ENCODE data around the gene RGS7. TPM values are rescaled to one million over a fixed set of nuclear protein-coding genes. Genes with fewer than 3 reads are reported as not detected.

RGS7 gene
- total and polyA plus RNA-seq, 10 donors, result 0.09 to 1.8 (median 0.72) TPM; not detected in 1

DNA sequence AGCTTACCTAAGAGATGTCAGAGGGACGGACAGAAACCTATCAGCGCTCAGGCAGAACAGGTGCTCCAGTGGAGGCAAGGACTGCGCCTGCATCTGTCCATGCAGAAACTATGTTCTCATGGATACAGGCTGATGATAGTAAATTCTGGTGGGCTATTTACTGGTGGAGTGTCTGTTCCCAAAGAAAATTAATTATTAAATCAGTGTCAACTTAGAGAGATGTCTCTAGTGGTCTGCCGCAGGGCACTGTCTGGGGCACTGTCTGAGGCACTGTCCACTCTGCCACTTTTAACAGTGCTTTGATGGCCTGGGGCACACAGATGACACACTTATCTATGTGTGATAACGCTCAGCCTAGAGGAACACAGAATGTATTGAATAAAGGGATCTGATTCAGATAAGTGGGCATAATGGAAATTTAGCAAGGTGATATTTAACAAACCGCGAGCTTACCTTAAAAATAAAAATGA lies 148.1 kb downstream of the RGS7 start:
- WGBS, 5 donors, result 87 to 91% (median 90%) methylated on average over 7 of the region's 7 CpGs
- Histone ChIP-seq H3K36me3 (no peaks in the 10 kb centered on the region), H3K27me3 (replicated peaks in 1 of 7) (no peaks in the 10 kb centered on the region), H3K27ac (no peak overlapping the region), H3K4me1 (no peaks in the 10 kb centered on the region), H3K9me3 (no peaks in the 10 kb centered on the region), H3K4me3 (no peak overlapping the region)
- no peak for DNase-seq
- TF ChIP-seq POLR2A (IDR thresholded peaks at IDR 0.05) (no peak), POLR2AphosphoS5 (IDR thresholded peaks at IDR 0.05) (no peak)
- TF ChIP-seq, protein P1, sequence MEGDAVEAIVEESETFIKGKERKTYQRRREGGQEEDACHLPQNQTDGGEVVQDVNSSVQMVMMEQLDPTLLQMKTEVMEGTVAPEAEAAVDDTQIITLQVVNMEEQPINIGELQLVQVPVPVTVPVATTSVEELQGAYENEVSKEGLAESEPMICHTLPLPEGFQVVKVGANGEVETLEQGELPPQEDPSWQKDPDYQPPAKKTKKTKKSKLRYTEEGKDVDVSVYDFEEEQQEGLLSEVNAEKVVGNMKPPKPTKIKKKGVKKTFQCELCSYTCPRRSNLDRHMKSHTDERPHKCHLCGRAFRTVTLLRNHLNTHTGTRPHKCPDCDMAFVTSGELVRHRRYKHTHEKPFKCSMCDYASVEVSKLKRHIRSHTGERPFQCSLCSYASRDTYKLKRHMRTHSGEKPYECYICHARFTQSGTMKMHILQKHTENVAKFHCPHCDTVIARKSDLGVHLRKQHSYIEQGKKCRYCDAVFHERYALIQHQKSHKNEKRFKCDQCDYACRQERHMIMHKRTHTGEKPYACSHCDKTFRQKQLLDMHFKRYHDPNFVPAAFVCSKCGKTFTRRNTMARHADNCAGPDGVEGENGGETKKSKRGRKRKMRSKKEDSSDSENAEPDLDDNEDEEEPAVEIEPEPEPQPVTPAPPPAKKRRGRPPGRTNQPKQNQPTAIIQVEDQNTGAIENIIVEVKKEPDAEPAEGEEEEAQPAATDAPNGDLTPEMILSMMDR (IDR thresholded peaks at IDR 0.05 in 8 of 11, conservative IDR thresholded peaks at IDR 0.05 in 3 of 11), result no peak
- intact Hi-C loops (cut with DNase I; ENCODE audit: low total_unique reads), result no loop called here

DNA sequence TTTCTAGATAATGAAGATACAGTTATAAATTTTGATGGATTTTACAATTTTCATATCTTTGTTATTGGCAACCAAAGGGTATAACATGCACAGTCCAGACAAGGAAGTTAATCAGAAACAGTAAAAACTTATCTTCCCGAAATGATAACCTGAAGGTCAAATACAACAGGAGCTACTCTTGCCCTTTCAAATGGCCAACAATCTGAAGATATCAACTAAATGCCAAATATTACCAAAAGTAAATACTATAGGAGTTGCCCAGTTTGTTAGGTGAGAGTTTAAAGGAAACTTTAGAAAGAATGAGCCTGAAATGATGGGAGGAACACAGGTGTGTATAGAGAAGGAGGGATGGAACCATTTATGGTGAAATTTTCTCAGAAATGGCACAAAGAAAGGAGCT lies 153.2 kb downstream of the RGS7 start:
- Histone ChIP-seq H3K27me3 (replicated peaks in 1 of 7) (no peaks in the 10 kb centered on the region), H3K27ac (no peak overlapping the region), H3K4me1 (no peaks in the 10 kb centered on the region), H3K4me3 (no peak overlapping the region), H3K9me3 (peaks cover 0 to 9% (median 0%) of the 10 kb centered on the region in 8 donors), H3K36me3 (no peaks in the 10 kb centered on the region)
- TF ChIP-seq POLR2AphosphoS5 (IDR thresholded peaks at IDR 0.05) (no peak), POLR2A (IDR thresholded peaks at IDR 0.05) (no peak)
- TF ChIP-seq, protein P1 (IDR thresholded peaks at IDR 0.05 in 8 of 11, conservative IDR thresholded peaks at IDR 0.05 in 3 of 11), result no peak
- intact Hi-C loops (cut with DNase I; ENCODE audit: low total_unique reads), result no loop called here
- 51 to 74% (median 71%) methylated on average over 1 of the region's 1 CpG for WGBS, 5 donors
- DNase-seq, result no peak

DNA sequence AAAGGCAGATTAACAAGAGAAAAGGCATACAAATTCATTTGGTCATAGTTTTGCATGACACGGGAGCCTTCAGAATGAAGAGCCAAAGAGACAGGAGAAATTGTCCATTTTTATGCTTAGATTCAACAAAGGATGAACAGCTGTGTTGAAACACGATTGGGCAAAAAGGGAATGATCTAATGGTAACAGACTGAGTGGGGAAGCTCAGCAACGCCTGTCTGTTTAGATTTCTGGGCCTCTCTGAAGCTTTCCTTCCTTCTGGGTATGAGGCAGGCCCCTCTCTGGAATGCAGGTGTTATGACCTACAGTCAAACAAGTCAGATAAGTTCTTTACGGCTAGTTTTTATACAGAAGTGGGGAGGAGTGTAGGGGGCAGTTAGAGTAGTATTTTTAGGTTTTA lies 154.6 kb downstream of the RGS7 start:
- Histone ChIP-seq H3K4me3 (no peak overlapping the region), H3K4me1 (no peaks in the 10 kb centered on the region), H3K27ac (no peak overlapping the region), H3K27me3 (replicated peaks in 1 of 7) (no peaks in the 10 kb centered on the region), H3K36me3 (no peaks in the 10 kb centered on the region), H3K9me3 (peaks cover 0 to 9% (median 0%) of the 10 kb centered on the region in 8 donors)
- TF ChIP-seq POLR2AphosphoS5 (IDR thresholded peaks at IDR 0.05) (no peak), POLR2A (IDR thresholded peaks at IDR 0.05) (no peak)
- TF ChIP-seq, protein P1 (IDR thresholded peaks at IDR 0.05 in 8 of 11, conservative IDR thresholded peaks at IDR 0.05 in 3 of 11), result no peak
- intact Hi-C loops (cut with DNase I; ENCODE audit: low total_unique reads), result no loop called here
- no peak for DNase-seq
- 23 to 33% (median 26%) methylated on average over 4 of the region's 4 CpGs for WGBS, 5 donors

DNA sequence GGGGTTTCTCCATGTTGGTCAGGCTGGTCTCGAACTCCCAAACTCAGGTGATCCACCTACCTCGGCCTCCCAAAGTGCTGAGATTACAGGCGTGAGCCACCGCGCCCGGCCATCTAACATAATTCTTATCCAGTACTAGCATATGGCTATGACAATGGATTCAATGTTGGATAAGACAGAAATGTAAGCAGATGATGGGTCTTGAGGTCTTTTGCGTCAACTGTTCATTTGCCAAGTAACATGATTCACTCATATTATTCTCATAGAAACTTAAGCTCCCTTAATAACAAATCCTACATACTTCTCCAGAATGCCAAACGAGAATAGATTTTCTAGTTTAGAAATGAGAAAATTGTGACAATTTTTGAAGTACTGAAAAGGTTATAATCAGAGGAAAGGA lies 170.3 kb downstream of the RGS7 start:
- 76 to 93% (median 84%) methylated on average over 8 of the region's 8 CpGs for WGBS, 5 donors
- DNase-seq, result no peak
- Histone ChIP-seq H3K27me3 (replicated peaks in 1 of 7) (no peaks in the 10 kb centered on the region), H3K4me3 (no peak overlapping the region), H3K27ac (no peak overlapping the region), H3K9me3 (peaks cover 0 to 7% (median 0%) of the 10 kb centered on the region in 8 donors), H3K4me1 (no peaks in the 10 kb centered on the region), H3K36me3 (no peaks in the 10 kb centered on the region)
- intact Hi-C loops (cut with DNase I; ENCODE audit: low total_unique reads), result no loop called here
- TF ChIP-seq POLR2A (IDR thresholded peaks at IDR 0.05) (no peak), POLR2AphosphoS5 (IDR thresholded peaks at IDR 0.05) (no peak)
- TF ChIP-seq, protein P1 (IDR thresholded peaks at IDR 0.05 in 8 of 11, conservative IDR thresholded peaks at IDR 0.05 in 3 of 11), result no peak
